T-cell (primary cell): ENCODE results near the gene DCUN1D4. TPM values are rescaled to one million over a fixed set of nuclear protein-coding genes. Genes with fewer than 3 reads are reported as not detected.

Source experiments
- ATAC-seq, 4 experiments: fragments of 200-7000 bp in 3 of 4; fragments of 150-1000 bp in 1 of 4; cut with Tn5 transposase; replicated peaks in 1 of 4; 1 replicate in 3 of 4; 2 replicates in 1 of 4; pipeline ENCODE4 v1.10.0; 2021; ENCODE audit warnings: moderate library complexity in 3 of 4, mild to moderate bottlenecking in 2 of 4, moderate number of reproducible peaks in 1 of 4
- CTCF ChIA-PET, 2 donors: fragments of 300-600 bp; sonication (Branson Sonifier 250); formaldehyde crosslinking; loops; one replicate each; lab custom pipeline; 2022; ENCODE audit warnings: antibody characterized with exemption in 2 of 2; lab: Charles Lee
- POLR2A ChIA-PET, 2 donors: fragments of 300-600 bp; sonication (Branson Sonifier 250); formaldehyde crosslinking; loops; one replicate each; lab custom pipeline; 2022; ENCODE audit warnings: antibody characterized with exemption in 2 of 2; lab: Charles Lee
- DNase-seq, 35 experiments: peaks; one replicate each; pipeline versions ENCODE4 v3.0.0 to v3.0.0-alpha.2; 2013 to 2023
- H3K27ac ChIP-seq: one replicate; pipeline ENCODE4 v1.5.1; 2013; ENCODE audit warnings: low read length
- H3K27me3 ChIP-seq, 2 experiments: replicated peaks in 1 of 2; 1 replicate in 1 of 2; 2 replicates in 1 of 2; pipeline versions ENCODE4 v1.6.1 to v1.7.0; 2013; ENCODE audit warnings: low read length in 1 of 2, mixed read lengths in 1 of 2; ENCODE audit not compliant: control insufficient read depth in 2 of 2, insufficient read depth in 2 of 2; ENCODE audit errors: extremely low read depth in 1 of 2
- H3K36me3 ChIP-seq, 2 donors: 1 replicate in 1 of 2; 2 replicates in 1 of 2; pipeline versions ENCODE4 v1.6.1 to v1.7.0; 2013; ENCODE audit warnings: low read length in 1 of 2; ENCODE audit not compliant: control insufficient read depth in 2 of 2, insufficient read depth in 1 of 2; ENCODE audit errors: extremely low read depth in 1 of 2
- H3K4me1 ChIP-seq, 2 experiments: 1 replicate in 1 of 2; 2 replicates in 1 of 2; pipeline versions ENCODE4 v1.6.1 to v1.7.0; 2013; ENCODE audit warnings: low read length in 2 of 2, mixed read lengths in 1 of 2; ENCODE audit not compliant: insufficient read depth in 2 of 2, control insufficient read depth in 1 of 2; ENCODE audit errors: extremely low read depth in 1 of 2
- H3K4me3 ChIP-seq, 2 donors: 1 replicate in 1 of 2; 2 replicates in 1 of 2; pipeline versions ENCODE4 v1.5.1 to v1.7.0; 2013; ENCODE audit warnings: mild to moderate bottlenecking in 2 of 2, low read length in 1 of 2, moderate library complexity in 1 of 2; ENCODE audit not compliant: control insufficient read depth in 1 of 2; ENCODE audit errors: extremely low read depth in 1 of 2
- H3K9me3 ChIP-seq: 2 replicates; pipeline ENCODE4 v1.7.0; 2013
- H3K27ac Mint-ChIP-seq, 2 donors: one replicate each; pipeline ENCODE4 v1.8.0; 2020 to 2021; ENCODE audit warnings: mild to moderate bottlenecking in 2 of 2, mixed read lengths in 2 of 2
- H3K27me3 Mint-ChIP-seq, 2 donors: one replicate each; pipeline ENCODE4 v1.8.0; 2021 to 2022; ENCODE audit warnings: mixed read lengths in 2 of 2
- H3K36me3 Mint-ChIP-seq: one replicate; pipeline ENCODE4 v1.8.0; 2021; ENCODE audit warnings: mixed read lengths
- H3K4me1 Mint-ChIP-seq, 3 donors: one replicate each; pipeline ENCODE4 v1.8.0; 2020 to 2022; ENCODE audit warnings: mixed read lengths in 3 of 3, mild to moderate bottlenecking in 1 of 3
- H3K4me3 Mint-ChIP-seq, 3 donors: one replicate each; pipeline ENCODE4 v1.8.0; 2020 to 2022; ENCODE audit warnings: mild to moderate bottlenecking in 3 of 3, mixed read lengths in 3 of 3, moderate library complexity in 3 of 3
- H3K9me3 Mint-ChIP-seq, 3 donors: one replicate each; pipeline ENCODE4 v1.8.0; 2020 to 2022; ENCODE audit warnings: mixed read lengths in 3 of 3
- WGBS: methylation state at CpG from one replicate; pipeline ENCODE4 v1.1.5; 2013; ENCODE audit warnings: missing lambda C conversion rate; ENCODE audit not compliant: insufficient coverage; 5-methylcytosine and 5-hydroxymethylcytosine counted together
- total RNA-seq, 35 experiments: library from RNA in 6 of 35; stranded (reverse) in 6 of 35; fragments of 120-200 nt in 1 of 35; gene quantifications; one replicate each; pipeline versions ENCODE4 v1.2.1 to v1.2.4 and lab custom pipeline; 2013 to 2026

DCUN1D4 gene
- total RNA-seq, 5 donors from 2014 or later (not counting 1 experiment from before 2014, with no cell fraction given): 35.6 to 47.1 (median 37.3) TPM

DNA sequence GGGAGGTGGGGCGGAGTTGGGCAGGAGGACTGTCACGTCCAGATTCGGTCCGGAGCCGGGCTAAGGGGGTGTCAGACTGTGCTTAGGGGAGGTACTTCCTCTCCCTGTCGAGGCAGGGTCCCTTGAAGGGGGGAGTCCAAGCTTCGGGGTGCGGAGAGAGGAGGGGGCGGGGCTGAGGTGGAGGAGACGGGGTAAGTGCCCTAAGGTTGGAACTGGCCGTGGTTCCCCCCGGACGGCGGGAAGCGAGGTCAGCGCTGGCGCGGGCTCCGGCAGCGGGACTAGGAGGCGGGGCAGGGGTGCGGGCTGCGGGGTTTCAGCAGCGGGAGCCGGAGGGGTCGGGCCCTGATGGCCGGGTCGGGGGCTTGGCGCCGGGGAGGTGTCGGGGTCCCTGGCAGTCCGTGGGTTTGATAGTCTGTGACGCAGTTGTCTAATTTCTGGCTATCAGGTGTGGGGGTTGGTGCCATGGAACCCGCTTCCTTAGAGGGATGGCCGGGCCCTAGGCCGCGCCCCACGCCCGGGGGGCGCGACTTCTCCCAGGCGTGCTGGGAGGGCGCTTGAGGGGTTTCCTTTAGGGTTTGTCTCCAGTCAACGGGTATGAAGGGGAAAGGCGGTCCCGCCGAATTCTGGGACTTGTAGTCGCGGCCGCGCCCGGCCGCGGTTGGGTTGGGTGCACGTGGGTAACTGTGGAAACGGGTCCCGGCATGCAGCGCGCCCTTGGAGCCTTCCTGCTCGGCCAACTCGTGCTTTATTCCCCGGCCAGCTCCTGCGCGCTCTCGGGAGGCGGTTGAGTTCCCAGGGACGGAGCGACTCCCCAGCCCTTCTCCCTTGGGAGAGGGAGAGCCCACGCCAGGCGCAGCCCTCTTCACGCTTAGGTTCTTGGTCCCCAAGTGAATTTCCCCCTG, 1.5 kb downstream of the DCUN1D4 start:
- H3K27ac ChIP-seq: peak overlapping the region; percentile 66
- CTCF ChIA-PET: no interaction called here
- under 1% methylated on average over 63 of the region's 71 CpGs for WGBS
- Mint-ChIP-seq H3K4me1 (peaks cover 29 to 42% (median 31%) of the 10 kb centered on the region in 3 donors), H3K9me3 (no peaks in the 10 kb centered on the region), H3K27me3 (no peaks in the 10 kb centered on the region), H3K36me3 (no peaks in the 10 kb centered on the region), H3K27ac (peak overlapping the region; percentile 55 to 82), H3K4me3 (peak overlapping the region; percentile 88 to 99 (median 89))
- H3K4me1 ChIP-seq: peaks cover 11 to 14% of the 10 kb centered on the region in 2 experiments
- peak overlapping the region; percentile 75 to 86 for H3K4me3 ChIP-seq
- peak; percentile 39 to 58 (median 44) for ATAC-seq
- no peaks in the 10 kb centered on the region for H3K27me3 ChIP-seq
- POLR2A ChIA-PET: interaction anchor here in 1 of 2 donors (0.6 kb wide), 1 partner anchor 36 kb away, joined by 3 read pairs; no protein-coding TSS in a partner anchor
- H3K9me3 ChIP-seq: no peaks in the 10 kb centered on the region
- no peaks in the 10 kb centered on the region for H3K36me3 ChIP-seq
- DNase-seq: peak; percentile 62 to 84 (median 74)

DNA sequence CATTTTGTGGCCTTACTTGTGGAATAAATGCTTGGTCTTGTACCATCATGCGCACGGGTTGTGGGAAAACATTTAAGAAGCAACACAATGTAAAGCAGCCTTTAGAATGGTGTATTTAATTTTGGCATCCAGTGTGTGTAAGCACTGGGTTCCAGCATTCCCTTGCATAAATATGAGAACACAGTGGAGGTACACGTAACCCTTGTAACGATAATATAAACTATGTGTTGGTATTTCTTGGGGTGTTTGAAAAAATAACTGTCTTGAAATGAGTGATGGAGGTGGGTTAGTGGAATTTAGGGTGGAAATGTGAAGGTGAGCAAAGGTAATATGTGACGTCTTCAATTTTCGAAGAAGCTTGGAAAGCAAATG, 2.1 kb downstream of the DCUN1D4 start:
- Histone ChIP-seq H3K4me1 (peaks cover 11 to 14% of the 10 kb centered on the region in 2 experiments), H3K36me3 (no peaks in the 10 kb centered on the region), H3K9me3 (no peaks in the 10 kb centered on the region), H3K27me3 (no peaks in the 10 kb centered on the region), H3K4me3 (peak overlapping the region; percentile 75 to 86), H3K27ac (peak overlapping the region; percentile 66)
- peak overlapping the region; percentile 88 to 99 (median 89) for H3K4me3 Mint-ChIP-seq
- H3K27ac Mint-ChIP-seq: peak overlapping the region; percentile 2 to 82
- no peaks in the 10 kb centered on the region for H3K9me3 Mint-ChIP-seq
- H3K27me3 Mint-ChIP-seq: no peaks in the 10 kb centered on the region
- WGBS: 64% methylated on average over 5 of the region's 6 CpGs
- ChIA-PET CTCF (no interaction called here), POLR2A (no interaction called here)
- no peaks in the 10 kb centered on the region for H3K36me3 Mint-ChIP-seq
- no peak for ATAC-seq
- no peak for DNase-seq
- peaks cover 33 to 46% (median 34%) of the 10 kb centered on the region in 3 donors for H3K4me1 Mint-ChIP-seq

DNA sequence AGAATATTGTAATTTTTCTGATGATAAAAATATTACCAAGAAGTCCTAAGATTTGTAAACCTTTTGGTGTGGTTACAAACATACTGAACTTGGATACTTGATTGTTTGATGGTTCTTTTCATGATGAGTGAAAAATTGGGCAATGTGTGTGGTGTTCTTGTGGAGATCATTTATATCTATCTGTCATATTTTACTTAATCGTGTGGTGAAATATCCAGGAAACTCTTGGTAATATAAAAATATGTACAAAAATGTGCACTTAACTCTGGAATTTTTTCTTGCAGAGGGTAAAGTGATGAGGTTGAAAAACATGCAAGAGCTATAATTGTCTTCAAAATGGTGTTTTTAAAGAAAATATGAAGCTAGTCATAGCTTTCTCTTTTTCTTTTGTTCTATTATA, 2.8 kb downstream of the DCUN1D4 start:
- Mint-ChIP-seq H3K4me3 (peak overlapping the region in 1 of 3 donors; percentile 99), H3K36me3 (no peaks in the 10 kb centered on the region), H3K27me3 (no peaks in the 10 kb centered on the region), H3K27ac (no peak overlapping the region), H3K9me3 (no peaks in the 10 kb centered on the region), H3K4me1 (peaks cover 40 to 52% (median 41%) of the 10 kb centered on the region in 3 donors)
- ChIA-PET CTCF (no interaction called here), POLR2A (interaction anchor here in 1 of 2 donors (0.6 kb wide), 1 partner anchor 861 kb away, joined by 6 read pairs; no protein-coding TSS in a partner anchor)
- DNase-seq (no peak), ATAC-seq (no peak)
- Histone ChIP-seq H3K36me3 (no peaks in the 10 kb centered on the region), H3K27me3 (no peaks in the 10 kb centered on the region), H3K4me3 (no peak overlapping the region), H3K27ac (no peak overlapping the region), H3K4me1 (peaks cover 11 to 15% of the 10 kb centered on the region in 2 experiments), H3K9me3 (no peaks in the 10 kb centered on the region)
- no CpG with 5 or more reads among the region's 1 CpG for WGBS

DNA sequence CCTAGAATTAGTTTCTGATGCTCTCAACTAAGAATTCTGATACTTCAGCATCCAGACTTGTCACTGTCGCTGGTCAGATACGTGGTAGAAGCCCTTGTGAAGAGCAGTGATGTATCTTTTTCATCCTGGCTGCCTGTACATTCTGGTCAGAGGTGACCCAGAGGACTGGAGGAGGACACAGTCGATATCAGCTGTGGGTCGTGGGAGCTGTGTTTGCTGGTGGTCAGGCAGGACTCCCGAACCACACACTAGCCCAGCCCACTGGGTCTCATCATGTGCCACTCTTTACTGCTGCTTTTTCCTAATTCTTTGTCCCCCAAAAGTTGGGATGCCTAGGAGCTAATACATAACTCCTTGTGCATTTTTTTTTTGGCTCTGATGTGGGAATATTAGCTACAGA, 6.5 kb downstream of the DCUN1D4 start:
- peaks cover 7 to 14% of the 10 kb centered on the region in 2 experiments for H3K4me1 ChIP-seq
- ATAC-seq (no peak), DNase-seq (no peak)
- Mint-ChIP-seq H3K4me3 (no peak overlapping the region), H3K27ac (no peak overlapping the region), H3K4me1 (peaks cover 61 to 72% (median 65%) of the 10 kb centered on the region in 3 donors), H3K36me3 (no peaks in the 10 kb centered on the region), H3K9me3 (no peaks in the 10 kb centered on the region), H3K27me3 (no peaks in the 10 kb centered on the region)
- no peak overlapping the region for H3K4me3 ChIP-seq
- no peaks in the 10 kb centered on the region for H3K9me3 ChIP-seq
- no peak overlapping the region for H3K27ac ChIP-seq
- CTCF ChIA-PET: no interaction called here
- no peaks in the 10 kb centered on the region for H3K27me3 ChIP-seq
- POLR2A ChIA-PET: no interaction called here
- no peaks in the 10 kb centered on the region for H3K36me3 ChIP-seq
- WGBS: 83% methylated on average over 4 of the region's 5 CpGs

DNA sequence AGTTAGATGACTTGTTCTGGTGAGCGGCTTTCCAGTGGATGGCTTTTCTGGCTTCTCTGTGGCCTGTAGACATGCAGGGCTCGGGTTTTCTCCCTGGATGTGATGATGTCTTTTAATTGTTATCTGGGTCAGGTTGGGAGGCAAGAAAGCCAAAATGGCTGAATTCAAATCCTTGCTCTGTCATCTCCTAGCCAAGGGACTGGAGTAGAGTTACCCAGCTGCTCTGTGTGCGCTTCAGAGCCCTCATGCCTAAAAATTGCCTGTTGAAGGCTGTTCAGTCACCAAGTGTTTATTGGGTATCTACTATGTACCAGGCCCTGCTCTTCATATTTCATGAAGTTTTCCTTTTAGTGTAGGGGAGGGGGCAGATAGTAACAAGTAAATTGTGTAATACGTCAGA, 7.3 kb downstream of the DCUN1D4 start:
- ATAC-seq (no peak), DNase-seq (no peak)
- no peaks in the 10 kb centered on the region for H3K27me3 Mint-ChIP-seq
- peaks cover 2 to 8% of the 10 kb centered on the region in 2 experiments for H3K4me1 ChIP-seq
- no peaks in the 10 kb centered on the region for H3K9me3 Mint-ChIP-seq
- no peak overlapping the region for H3K27ac Mint-ChIP-seq
- ChIA-PET CTCF (no interaction called here), POLR2A (no interaction called here)
- H3K4me1 Mint-ChIP-seq: peaks cover 60 to 74% (median 65%) of the 10 kb centered on the region in 3 donors
- no peaks in the 10 kb centered on the region for H3K9me3 ChIP-seq
- H3K4me3 Mint-ChIP-seq: no peak overlapping the region
- WGBS: 100% methylated on average over 4 of the region's 4 CpGs
- H3K4me3 ChIP-seq: no peak overlapping the region
- H3K36me3 ChIP-seq: no peaks in the 10 kb centered on the region
- H3K36me3 Mint-ChIP-seq: no peaks in the 10 kb centered on the region
- H3K27ac ChIP-seq: no peak overlapping the region
- H3K27me3 ChIP-seq: no peaks in the 10 kb centered on the region

DNA sequence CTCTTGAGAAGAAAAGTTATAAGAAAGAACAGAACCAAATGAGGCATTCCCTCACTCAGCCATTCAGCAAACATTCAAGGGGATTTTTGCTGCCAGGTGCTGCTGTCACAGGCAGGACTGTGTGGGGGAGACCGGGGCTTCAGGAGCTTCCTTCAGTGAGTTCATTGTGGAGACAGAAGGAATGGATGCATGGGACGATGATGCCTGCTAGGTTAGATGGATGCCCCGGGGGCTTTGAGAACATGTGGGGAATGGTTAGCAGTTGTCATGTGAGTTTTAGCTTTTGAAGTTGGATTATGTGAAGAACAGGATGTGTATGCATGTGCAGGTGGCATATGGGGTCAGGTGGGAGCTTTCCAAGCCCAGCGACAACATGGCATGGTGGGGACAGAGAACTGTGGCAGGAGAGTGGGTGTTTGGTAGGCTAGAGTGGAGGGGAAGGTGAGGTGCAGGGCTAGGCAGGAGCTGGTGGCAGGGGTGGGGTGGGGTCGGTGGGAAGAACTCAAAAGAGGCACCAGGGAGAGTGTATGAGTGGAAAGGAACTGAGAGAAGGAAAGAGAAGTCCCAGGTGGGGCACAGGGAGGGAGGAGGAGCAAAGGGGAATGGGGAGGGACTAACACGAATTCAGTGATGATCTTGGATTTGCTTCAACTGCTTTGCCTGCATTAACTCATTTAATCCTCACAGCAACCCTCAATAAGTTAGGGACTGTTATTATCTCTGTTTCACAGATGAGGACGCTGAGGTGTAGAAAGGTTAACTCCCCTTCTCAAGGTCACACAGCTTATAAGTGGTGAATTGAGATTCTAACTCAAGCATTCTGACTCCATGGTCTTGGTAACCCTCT, 8.4 kb downstream of the DCUN1D4 start:
- Histone ChIP-seq H3K9me3 (no peaks in the 10 kb centered on the region), H3K4me1 (peaks cover 0 to 8% of the 10 kb centered on the region in 2 experiments), H3K27ac (no peak overlapping the region), H3K27me3 (no peaks in the 10 kb centered on the region), H3K36me3 (no peaks in the 10 kb centered on the region), H3K4me3 (no peak overlapping the region)
- no peaks in the 10 kb centered on the region for H3K36me3 Mint-ChIP-seq
- H3K9me3 Mint-ChIP-seq: no peaks in the 10 kb centered on the region
- ATAC-seq (peak in 2 of 4 experiments; percentile 29 to 53), DNase-seq (no peak)
- ChIA-PET CTCF (no interaction called here), POLR2A (interaction anchor here in 1 of 2 donors (0.7 kb wide), 1 partner anchor 8 kb away, joined by 3 read pairs; the partner anchor contains the start of gene DCUN1D4)
- H3K27ac Mint-ChIP-seq: no peak overlapping the region
- H3K4me1 Mint-ChIP-seq: peaks cover 57 to 70% (median 68%) of the 10 kb centered on the region in 3 donors
- H3K4me3 Mint-ChIP-seq: no peak overlapping the region
- no peaks in the 10 kb centered on the region for H3K27me3 Mint-ChIP-seq
- 66% methylated on average over 4 of the region's 7 CpGs for WGBS
